HG02763 (cell line): ENCODE measurements around the gene NDUFC2.
"Not testable (repeated sequence)": the region's sequence is repeated elsewhere in the genome, so short reads cannot be mapped to it uniquely, and the experiment has no call there.

Experiments
- ATAC-seq: cut with Tn5 transposase; IDR thresholded peaks from one replicate; pipeline ENCODE4 v1.9.1; 2021; ENCODE audit warnings: mild to moderate bottlenecking, moderate library complexity; ENCODE audit not compliant: unreplicated experiment

The NDUFC2 gene

GRCh38 chr11:78031629-78032028 lies 48.0 kb downstream of the NDUFC2 start:
- ATAC-seq = peak; percentile 67

GRCh38 chr11:78030429-78031325 lies 49.0 kb downstream of the NDUFC2 start:
- ATAC-seq = no peak

- ATAC-seq = not testable (repeated sequence)
Observed at GRCh38 chr11:78028423-78028822, 51.2 kb downstream of the NDUFC2 start.

- ATAC-seq = no peak
Observed at GRCh38 chr11:78027759-78028158, 51.9 kb downstream of the NDUFC2 start.

- ATAC-seq = no peak
Observed at GRCh38 chr11:78025378-78025777, 54.3 kb downstream of the NDUFC2 start.

GRCh38 chr11:78023426-78023825 lies 56.2 kb downstream of the NDUFC2 start:
- no peak for ATAC-seq

- ATAC-seq = no peak
Observed at GRCh38 chr11:78022397-78023396, 57.0 kb downstream of the NDUFC2 start, which contains the start of gene KCTD14. Gene KCTD14 (minus strand): TSS chr11:78023276. CDS start chr11:78023249, 27 bp downstream.

GRCh38 chr11:78021611-78022010 lies 58.1 kb downstream of the NDUFC2 start:
- no peak for ATAC-seq

- no peak for ATAC-seq
Observed at GRCh38 chr11:78020246-78020645, 59.4 kb downstream of the NDUFC2 start.

GRCh38 chr11:78019808-78020207 lies 59.9 kb downstream of the NDUFC2 start:
- ATAC-seq = no peak
